AG08396 (cell line): ENCODE data around the gene ACBD3.

Experiments used
- DNase-seq: peaks from one replicate; pipeline ENCODE4 v3.0.0; 2012; ENCODE audit warnings: low spot score, mixed read lengths

ACBD3 gene

DNA sequence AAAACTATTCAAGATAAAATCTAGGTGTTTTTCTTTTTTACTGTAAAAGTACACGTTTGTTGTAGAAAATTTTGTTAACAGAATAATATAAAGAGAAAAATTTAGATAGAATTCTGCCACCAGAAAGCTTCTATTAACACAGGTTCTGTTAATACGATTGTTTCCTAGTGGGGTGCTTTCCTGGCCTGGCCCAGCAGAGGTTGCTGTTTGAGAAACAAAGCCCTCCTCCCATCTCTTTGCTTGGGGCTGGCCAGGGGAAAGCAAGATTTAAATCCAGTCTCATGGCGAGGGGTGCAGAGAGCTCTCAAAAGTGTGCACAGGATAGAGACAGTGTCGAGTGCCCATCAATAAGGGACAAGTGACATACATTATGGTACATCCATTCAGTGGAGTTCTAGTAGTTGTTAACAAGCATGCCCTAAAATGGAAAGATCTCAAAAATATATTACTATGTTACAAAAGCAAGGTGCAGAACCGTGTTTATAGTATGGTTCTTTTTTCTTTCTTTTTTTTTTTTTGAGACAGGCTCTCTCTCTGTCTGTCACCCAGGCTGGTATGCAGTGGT is 14.6 kb upstream of the ACBD3 start:
- no peak for DNase-seq

GRCh38 chr1:226199971-226200370 is 13.4 kb upstream of the ACBD3 start:
- DNase-seq: no peak

GRCh38 chr1:226195144-226195543 is 8.6 kb upstream of the ACBD3 start:
- DNase-seq: no peak

DNA sequence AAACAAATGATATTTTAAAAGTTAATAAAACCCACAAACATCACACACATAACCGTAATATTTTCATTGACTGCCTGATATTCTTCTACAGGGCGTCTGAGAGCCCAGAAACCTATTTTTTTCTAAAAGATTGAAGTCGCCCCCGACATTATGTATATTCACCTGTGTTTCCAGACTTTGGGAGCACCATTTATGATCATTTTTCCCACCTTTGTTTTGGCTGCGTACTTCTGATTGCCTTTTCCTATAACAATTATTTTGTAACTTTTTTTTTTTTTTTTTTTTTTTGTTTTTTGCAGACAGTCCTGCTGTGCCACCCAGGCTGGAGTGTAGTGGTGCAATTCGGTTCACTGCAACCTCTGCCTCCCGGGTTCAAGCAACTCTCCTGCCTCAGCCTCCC is 839 bp upstream of the ACBD3 start:
- no peak for DNase-seq

DNA sequence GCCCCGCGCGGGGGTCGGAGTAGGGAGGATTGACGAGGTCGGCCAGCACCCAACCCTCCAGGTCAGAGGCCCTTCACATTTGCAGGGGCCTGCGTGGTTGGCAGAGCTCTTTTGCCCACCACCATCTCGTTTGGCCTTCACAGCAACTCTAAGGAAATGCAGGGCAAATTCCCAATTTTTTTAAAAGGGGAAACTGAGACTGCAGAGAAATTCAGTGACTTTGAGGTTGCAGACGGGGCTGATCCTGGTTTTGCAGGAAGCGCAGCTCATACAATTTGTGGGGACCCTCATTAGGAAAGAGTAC is 430 bp upstream of the ACBD3 start:
- DNase-seq: no peak

GRCh38 chr1:226185141-226186036 is 1.2 kb downstream of the ACBD3 start:
- peak; percentile 34 for DNase-seq

- DNase-seq: peak; percentile 26
Observed at GRCh38 chr1:226181996-226182714, 4.4 kb downstream of the ACBD3 start.

DNA sequence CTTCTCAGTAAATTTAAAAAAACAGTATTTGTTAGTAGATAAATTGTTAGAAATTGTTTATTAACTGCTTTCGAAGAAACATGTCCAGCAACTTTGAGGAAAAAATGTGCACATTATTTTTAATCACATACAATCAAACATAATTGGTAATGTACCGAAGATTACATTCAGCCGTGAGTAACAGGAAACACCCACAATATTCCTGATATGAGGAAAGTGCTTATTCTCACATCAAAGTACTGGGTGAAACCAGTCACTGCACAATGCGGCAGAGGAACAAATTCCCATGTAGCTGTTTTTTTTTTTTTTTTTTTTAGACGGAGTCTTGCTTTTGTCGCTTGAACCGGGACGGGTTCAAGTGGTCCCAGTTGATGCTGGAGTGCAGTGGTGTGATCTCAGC is 9.7 kb downstream of the ACBD3 start:
- no peak for DNase-seq

GRCh38 chr1:226172589-226172988 is 14.0 kb downstream of the ACBD3 start:
- no peak for DNase-seq

DNA sequence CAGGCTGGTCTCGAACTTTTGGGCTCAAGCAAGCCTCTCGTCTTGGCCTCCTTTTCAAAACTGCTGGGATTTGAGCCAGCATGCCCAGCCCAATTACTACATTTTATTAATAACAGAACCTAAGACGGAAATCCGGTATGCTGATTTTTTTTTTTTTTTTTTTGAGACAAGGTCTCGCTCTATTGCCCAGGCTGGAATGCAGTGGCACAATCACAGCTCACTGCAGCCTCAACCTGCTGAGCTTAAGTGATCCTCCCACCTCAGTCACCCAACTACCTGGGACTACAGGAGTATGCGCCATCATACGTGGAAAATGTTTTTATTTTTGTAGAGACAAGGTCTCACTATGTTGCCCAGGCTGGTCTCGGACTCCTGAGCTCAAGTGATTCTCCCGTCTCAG is 20.2 kb downstream of the ACBD3 start:
- no peak for DNase-seq

DNA sequence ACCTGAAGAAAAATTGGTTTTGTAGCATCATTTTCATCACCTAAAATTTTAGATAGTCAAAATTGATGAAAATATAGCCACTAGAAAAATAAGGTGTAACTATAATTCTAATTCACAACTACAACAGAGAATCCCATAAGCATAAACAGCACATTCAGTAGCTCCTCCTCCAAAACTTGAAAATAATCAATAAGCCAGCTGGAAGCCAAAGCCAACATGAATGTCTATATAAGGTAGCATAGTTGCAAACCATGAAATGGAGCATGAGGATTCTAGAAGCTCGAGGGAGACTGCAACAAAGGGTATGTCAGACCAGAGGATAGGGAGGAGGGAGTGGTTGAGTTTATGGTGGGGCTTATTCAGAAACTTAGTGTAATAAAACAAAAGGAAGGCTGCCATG is 22.4 kb downstream of the ACBD3 start:
- DNase-seq: no peak

DNA sequence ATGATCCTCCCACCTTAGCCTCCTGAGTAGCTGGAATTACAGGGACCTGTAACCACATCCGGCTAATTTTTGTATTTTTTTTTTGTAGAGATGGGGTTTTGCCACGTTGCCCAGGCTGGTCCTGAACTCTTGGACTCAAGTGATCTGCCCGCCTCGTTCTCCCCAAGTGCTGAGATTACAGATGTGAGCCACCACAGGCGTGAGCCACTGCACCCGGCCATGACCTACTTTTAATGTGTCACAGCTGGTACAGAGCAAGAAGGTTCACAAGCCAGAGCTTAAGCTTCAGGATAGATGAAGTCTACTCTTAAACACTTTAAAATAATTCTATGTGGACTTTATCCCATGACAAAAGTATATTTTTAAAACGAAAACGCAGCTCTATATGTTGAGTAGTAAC is 23.6 kb downstream of the ACBD3 start:
- DNase-seq: no peak

DNA sequence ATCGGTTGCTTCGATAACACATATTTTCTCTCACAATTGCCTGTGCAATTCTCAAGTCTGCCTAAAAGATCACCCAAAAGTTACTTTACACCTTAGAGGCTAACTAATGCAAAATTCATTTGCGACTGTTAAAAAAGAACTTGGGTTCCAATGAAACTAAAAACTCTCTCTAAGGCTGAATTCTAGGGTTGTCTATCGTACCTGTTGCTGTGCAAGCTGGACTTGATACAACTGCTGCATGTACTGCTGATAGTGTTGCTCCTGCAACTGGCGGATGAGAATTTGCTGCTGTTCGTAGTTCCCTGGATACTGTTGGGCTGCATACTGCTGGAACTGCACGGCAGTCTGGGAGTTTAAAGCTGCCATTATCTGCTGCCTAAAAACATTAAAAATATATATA is 27.6 kb downstream of the ACBD3 start:
- no peak for DNase-seq

DNA sequence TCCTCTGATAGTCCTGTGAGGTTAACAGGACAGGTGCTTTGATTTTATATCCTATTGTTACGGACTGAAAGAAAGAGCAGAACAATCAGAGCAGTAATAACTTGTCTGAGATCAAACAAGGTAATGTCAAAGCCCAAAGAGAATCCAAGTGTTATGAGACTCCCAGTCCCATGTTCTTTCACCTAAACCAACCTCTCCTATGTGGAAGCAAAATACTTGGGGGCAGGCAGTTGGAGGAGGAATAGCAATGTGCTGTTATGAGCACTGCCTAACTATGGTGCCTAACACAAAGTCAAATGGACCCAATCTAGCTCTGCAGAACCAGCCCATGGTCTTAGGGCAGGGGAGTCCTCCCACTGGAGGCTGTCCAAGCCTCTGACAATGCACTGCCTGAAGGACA is 28.1 kb downstream of the ACBD3 start:
- no peak for DNase-seq

GRCh38 chr1:226157761-226158316 is 28.7 kb downstream of the ACBD3 start:
- DNase-seq: no peak

GRCh38 chr1:226154593-226154992 is 31.9 kb downstream of the ACBD3 start:
- DNase-seq: no peak

GRCh38 chr1:226149806-226150205 is 36.7 kb downstream of the ACBD3 start:
- DNase-seq: no peak

DNA sequence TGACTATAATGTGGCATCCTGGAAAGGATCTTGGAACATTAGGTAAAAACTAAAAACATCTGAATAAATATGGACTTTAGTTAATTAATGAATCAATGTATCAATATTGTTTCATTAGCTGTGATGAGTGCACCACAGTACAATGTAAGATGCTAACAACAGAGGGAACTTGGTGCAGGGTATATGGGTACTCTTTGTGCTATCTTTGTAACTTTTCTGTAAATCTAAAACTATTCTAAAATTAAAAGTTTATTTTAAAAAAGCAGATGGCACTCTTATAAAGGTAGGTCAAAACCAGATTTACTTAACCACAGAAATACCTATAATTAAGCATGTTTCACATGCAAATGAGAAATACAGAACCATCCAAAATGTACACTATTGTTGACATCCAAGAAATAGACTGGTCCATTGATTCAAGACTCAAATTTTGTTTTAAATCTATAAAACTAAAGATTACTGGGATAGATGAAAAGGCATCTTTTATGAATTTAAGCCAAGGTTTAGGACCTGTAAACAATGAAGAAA is 38.4 kb downstream of the ACBD3 start:
- DNase-seq: no peak

DNA sequence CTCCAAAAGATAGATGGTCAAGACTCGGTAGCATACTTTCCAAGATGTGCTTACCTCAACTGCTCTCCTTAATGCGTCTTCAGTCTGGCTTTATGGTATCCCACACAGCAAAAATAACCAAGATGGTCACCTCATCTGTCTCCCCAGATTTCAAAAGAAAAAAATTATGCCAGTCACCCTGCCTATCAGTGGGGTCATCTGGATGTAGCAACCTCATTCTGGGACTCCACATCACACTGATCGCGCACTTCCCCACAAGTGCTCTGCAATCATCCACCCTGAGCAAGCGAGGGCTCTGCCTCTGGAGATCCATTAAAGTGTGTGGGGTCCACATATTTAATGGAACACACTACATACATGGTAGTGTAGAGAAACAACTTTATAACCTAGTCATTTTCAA is 42.5 kb downstream of the ACBD3 start:
- DNase-seq: no peak

GRCh38 chr1:226135709-226136108 is 50.8 kb downstream of the ACBD3 start:
- DNase-seq: no peak

DNA sequence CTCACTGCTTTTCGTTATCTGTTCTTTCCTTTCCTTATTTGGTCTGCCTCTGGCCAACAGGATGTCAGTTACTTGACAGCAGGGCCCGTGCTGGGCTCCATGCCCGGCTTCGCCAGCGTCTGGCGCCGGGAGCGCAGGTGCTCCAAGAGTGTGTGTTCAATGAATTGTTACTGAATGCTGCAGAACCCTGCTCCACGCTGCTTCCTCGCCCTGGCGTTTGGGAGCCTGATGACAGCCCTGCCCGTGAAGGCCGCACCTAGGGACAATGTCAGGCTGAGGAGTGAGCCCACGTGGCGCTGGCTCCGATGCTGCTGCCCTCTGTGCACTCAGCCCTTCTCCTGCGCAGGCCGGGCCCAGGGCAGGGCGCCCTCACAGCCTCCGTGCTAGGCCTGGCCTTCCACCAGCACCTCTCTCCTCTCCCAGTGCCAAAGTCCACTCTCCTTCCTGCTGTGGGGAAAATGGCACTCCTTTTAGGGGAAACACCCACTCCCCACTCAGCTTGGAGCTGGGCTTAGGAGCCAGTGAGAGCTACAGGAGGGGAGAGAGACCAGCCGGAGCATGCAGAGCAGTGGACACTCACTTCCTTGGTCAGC is 51.4 kb downstream of the ACBD3 start:
- DNase-seq: no peak
